ENCODE measurements around the gene HAUS8. TPM values are rescaled to one million over a fixed set of nuclear protein-coding genes. Genes with fewer than 3 reads are reported as not detected.

Gene HAUS8
- total and polyA plus RNA-seq, 2 donors (not counting 3 experiments of a cell fraction or from before 2014, with no cell fraction given): 9.6 to 30.3 TPM

GRCh38 chr19:17078920-17079709 is 3.9 kb upstream of the HAUS8 start:
- H3K27ac ChIP-seq (ENCODE audit: insufficient read depth, low read depth, low read length): peak overlapping the region; percentile 89
- H3K9me3 ChIP-seq (replicated peaks; ENCODE audit: control insufficient read depth, insufficient read depth, low read length): no peaks in the 10 kb centered on the region
- BruUV-seq (replicated peaks): no TSS peak
- H3K4me3 ChIP-seq (replicated peaks in 1 of 3; ENCODE audit: insufficient read depth in 1 of 3, low read depth in 1 of 3, low read length in 3 of 3): peak overlapping the region in 2 of 3 experiments; percentile 15 to 51
- no peaks in the 10 kb centered on the region for H3K36me3 ChIP-seq (ENCODE audit: control insufficient read depth in 2 of 2, extremely low read depth in 1 of 2, insufficient read depth in 2 of 2, low read length in 2 of 2)
- POLR2A ChIA-PET: no interaction called here
- H3K27me3 ChIP-seq (ENCODE audit: control insufficient read depth in 2 of 2, insufficient read depth in 2 of 2, low read length in 2 of 2): no peaks in the 10 kb centered on the region
- H3K79me2 ChIP-seq (ENCODE audit: control insufficient read depth, insufficient read depth, low read length): peaks cover 88% of the 10 kb centered on the region
- intact Hi-C loops (cut with micrococcal nuclease) (loop anchor here (1.0 kb wide), 1 partner anchor 56 kb away; no protein-coding TSS in a partner anchor), dilution Hi-C loops (cut with MboI; ENCODE audit: extremely low pct_ligation_motif_present, low sequenced_read_pairs) (no loop called here)
- DNase-seq (ENCODE audit: low read depth, low spot score) (no peak), FAIRE-seq (peak; percentile 18)
- peak overlapping the region; percentile 33 for H2AFZ ChIP-seq (ENCODE audit: low read depth, low read length)
- H3K9me1 ChIP-seq (replicated peaks; ENCODE audit: control insufficient read depth, extremely low read depth, insufficient read depth, low read length): no peaks in the 10 kb centered on the region
- peak overlapping the region; percentile 70 for H3K9ac ChIP-seq (replicated peaks; ENCODE audit: extremely low read depth, insufficient read depth, low read length)
- TF ChIP-seq, protein P1, sequence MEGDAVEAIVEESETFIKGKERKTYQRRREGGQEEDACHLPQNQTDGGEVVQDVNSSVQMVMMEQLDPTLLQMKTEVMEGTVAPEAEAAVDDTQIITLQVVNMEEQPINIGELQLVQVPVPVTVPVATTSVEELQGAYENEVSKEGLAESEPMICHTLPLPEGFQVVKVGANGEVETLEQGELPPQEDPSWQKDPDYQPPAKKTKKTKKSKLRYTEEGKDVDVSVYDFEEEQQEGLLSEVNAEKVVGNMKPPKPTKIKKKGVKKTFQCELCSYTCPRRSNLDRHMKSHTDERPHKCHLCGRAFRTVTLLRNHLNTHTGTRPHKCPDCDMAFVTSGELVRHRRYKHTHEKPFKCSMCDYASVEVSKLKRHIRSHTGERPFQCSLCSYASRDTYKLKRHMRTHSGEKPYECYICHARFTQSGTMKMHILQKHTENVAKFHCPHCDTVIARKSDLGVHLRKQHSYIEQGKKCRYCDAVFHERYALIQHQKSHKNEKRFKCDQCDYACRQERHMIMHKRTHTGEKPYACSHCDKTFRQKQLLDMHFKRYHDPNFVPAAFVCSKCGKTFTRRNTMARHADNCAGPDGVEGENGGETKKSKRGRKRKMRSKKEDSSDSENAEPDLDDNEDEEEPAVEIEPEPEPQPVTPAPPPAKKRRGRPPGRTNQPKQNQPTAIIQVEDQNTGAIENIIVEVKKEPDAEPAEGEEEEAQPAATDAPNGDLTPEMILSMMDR (IDR thresholded peaks at IDR 0.05; ENCODE audit: extremely low read depth in 1 of 2, insufficient read depth in 1 of 2, low read depth in 1 of 2, low read length in 2 of 2): no peak
- no peak for TF ChIP-seq POLR2AphosphoS5 (IDR thresholded peaks at IDR 0.05; ENCODE audit: insufficient read depth, low read depth, low read length)
- TF ChIP-seq MAX (IDR thresholded peaks at IDR 0.05; ENCODE audit: insufficient read depth, insufficient read length): no peak
- no peak for TF ChIP-seq FOS (IDR thresholded peaks at IDR 0.05; ENCODE audit: borderline replicate concordance, insufficient read depth, low read length)
- no peak for TF ChIP-seq JUN (IDR thresholded peaks at IDR 0.05; ENCODE audit: borderline replicate concordance, insufficient read depth, insufficient read length, low read depth)
- TF ChIP-seq POLR2A (IDR thresholded peaks at IDR 0.05; ENCODE audit: low read depth, low read length): no peak
- no peak for TF ChIP-seq GATA2 (IDR thresholded peaks at IDR 0.05; ENCODE audit: insufficient read depth, insufficient read length, low read depth, low read length)
- no peak for TF ChIP-seq EZH2 (IDR thresholded peaks at IDR 0.05; ENCODE audit: borderline replicate concordance, low read depth, low read length, severe bottlenecking)
- no peak for TF ChIP-seq MYC (IDR thresholded peaks at IDR 0.05; ENCODE audit: low read depth, low read length)
- peak overlapping the region; percentile 74 for H3K4me2 ChIP-seq (ENCODE audit: insufficient read depth, low read length)
- peaks cover 36% of the 10 kb centered on the region for H3K4me1 ChIP-seq (ENCODE audit: control insufficient read depth, extremely low read depth, insufficient read depth, low read length)
- no peaks in the 10 kb centered on the region for H4K20me1 ChIP-seq (replicated peaks; ENCODE audit: control insufficient read depth, extremely low read depth, insufficient read depth, low read length)
- CTCF ChIA-PET: interaction anchor here (1.3 to 2.2 kb wide), 3 partner anchors 26 to 94 kb away, joined by 3 to 10 read pairs (median 4); no protein-coding TSS in a partner anchor
